Kidney (tissue), 14 donors: ENCODE measurements around the gene RAPGEF1. TPM values are rescaled to one million over a fixed set of nuclear protein-coding genes. Genes with fewer than 3 reads are reported as not detected.

Source experiments
- DNase-seq, 5 donors: peaks; one replicate each; pipeline ENCODE4 v3.0.0-alpha.2; 2013 to 2020
- FAIRE-seq: peaks from 2 replicates; lab custom pipeline; 2012; peaks lifted over from hg19 to GRCh38; lab: Jason Lieb, UNC
- H3K27ac ChIP-seq, 2 donors: one replicate each; pipeline ENCODE4 v1.7.0; 2013; ENCODE audit warnings: low read depth in 2 of 2, low read length in 2 of 2, inconsistent platforms in 1 of 2
- H3K27me3 ChIP-seq: one replicate; pipeline ENCODE4 v1.7.1; 2013; ENCODE audit warnings: low read length, inconsistent platforms; ENCODE audit not compliant: control insufficient read depth, insufficient read depth
- H3K36me3 ChIP-seq, 3 donors: one replicate each; pipeline versions ENCODE4 v1.7.0 to v1.7.1; 2013; ENCODE audit warnings: low read length in 3 of 3, control low read depth in 1 of 3, inconsistent platforms in 1 of 3; ENCODE audit not compliant: insufficient read depth in 3 of 3, control insufficient read depth in 2 of 3
- H3K4me1 ChIP-seq, 3 donors: one replicate each; pipeline versions ENCODE4 v1.7.0 to v1.7.1; 2013; ENCODE audit warnings: low read length in 3 of 3, inconsistent platforms in 1 of 3, low read depth in 1 of 3; ENCODE audit not compliant: control insufficient read depth in 2 of 3, insufficient read depth in 2 of 3
- H3K4me3 ChIP-seq, 3 donors: one replicate each; pipeline versions ENCODE4 v1.7.0 to v1.8.1; 2013; ENCODE audit warnings: low read length in 3 of 3, control low read depth in 1 of 3, inconsistent platforms in 1 of 3
- H3K9ac ChIP-seq, 3 donors: one replicate each; pipeline versions ENCODE4 v1.7.0 to v1.7.1; 2013; ENCODE audit warnings: low read length in 3 of 3, control low read depth in 1 of 3, inconsistent platforms in 1 of 3
- H3K9me3 ChIP-seq, 3 donors: one replicate each; pipeline versions ENCODE4 v1.7.0 to v1.7.1; 2013; ENCODE audit warnings: low read length in 3 of 3, control low read depth in 1 of 3, inconsistent platforms in 1 of 3; ENCODE audit not compliant: control insufficient read depth in 2 of 3, insufficient read depth in 1 of 3
- CTCF ChIP-seq: IDR thresholded peaks from 3 replicates; pipeline ENCODE4 v1.5.1; 2012; ENCODE audit warnings: mild to moderate bottlenecking, moderate library complexity, borderline replicate concordance; ENCODE audit not compliant: insufficient read depth; ENCODE audit errors: extremely low read depth
- intact Hi-C: fragments of 100-400 bp; cut with DNase I; formaldehyde crosslinking; loops from one replicate; pipeline ENCODE4 v1.11.1; 2022
- polyA plus RNA-seq: library from polyadenylated mRNA; stranded (reverse); fragments of 350-450 nt; fragmentation: Illumina TruSeq; extraction: RNeasy Lipid Tissue Mini Kit (QIAGEN cat#74804); gene quantifications from one replicate; pipeline ENCODE4 v1.2.3, GENCODE V29; 2014; ENCODE audit warnings: low read depth, low replicate concordance; ENCODE audit not compliant: insufficient read depth
- total RNA-seq: library from RNA; stranded (reverse); fragmentation: NEBNext Ultra II Directional; extraction: Animal tissue kit (Norgen Biotek cat#: 25700); gene quantifications from one replicate; pipeline ENCODE4 v1.2.1, GENCODE V29; 2021
- donor health status: control.
- donor health status: control.
- donor health status: control.
- donor health status: control.
- donor health status: control.
- donor health status: DM: yes; HTN: yes; CAD: no.
- donor health status: Normal renal cell carcinoma (clear cell type).

The RAPGEF1 gene
- total and polyA plus RNA-seq, 2 donors from 2014 or later, result 15.5 to 79.7 TPM

GRCh38 chr9:131530920-131531832, 208.7 kb downstream of the RAPGEF1 start, which contains the start of gene UCK1:
Gene UCK1, minus strand, starts transcription at chr9:131531263. Its CDS starts 89 bp downstream, at chr9:131531174.
- TF ChIP-seq CTCF, result no peak
- Histone ChIP-seq H3K9ac (peak within 1 kb of the TSS; percentile 27 to 82 (median 69)), H3K27me3 (no peaks in the 10 kb centered on the region), H3K4me1 (peaks cover 0 to 13% (median 7%) of the 10 kb centered on the region in 3 donors), H3K27ac (peak within 1 kb of the TSS in 1 of 2 donors; percentile 57), H3K36me3 (peaks cover 2 to 13% (median 3%) of the 10 kb centered on the region in 3 donors), H3K9me3 (no peaks in the 10 kb centered on the region), H3K4me3 (peak within 1 kb of the TSS; percentile 70 to 87 (median 81))
- peak; percentile 91 to 95 (median 92) for DNase-seq
- FAIRE-seq, result no peak
- intact Hi-C loops, result no loop called here

DNA sequence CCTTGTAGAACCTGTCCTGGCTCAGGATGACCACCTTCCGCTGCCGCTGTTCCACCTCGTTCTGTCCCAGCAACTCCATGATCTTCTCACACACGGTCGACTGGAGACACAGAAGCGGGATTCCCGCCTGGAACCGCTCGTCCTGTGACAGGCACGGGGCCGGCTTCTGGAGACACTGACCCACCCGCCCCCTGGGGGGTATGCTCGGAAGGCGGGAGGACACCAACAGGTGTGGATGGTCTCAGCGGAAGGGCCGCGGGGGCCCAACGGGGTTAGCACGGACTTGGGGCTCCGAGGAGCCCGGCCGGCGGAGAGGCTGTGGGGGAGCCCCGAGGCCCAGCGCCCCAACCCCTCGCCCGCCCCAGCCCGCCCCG, 209.3 kb downstream of the RAPGEF1 start:
- no peak overlapping the region for H3K27ac ChIP-seq
- DNase-seq (peak; percentile 57 to 87 (median 78)), FAIRE-seq (no peak)
- intact Hi-C loops, result no loop called here
- H3K36me3 ChIP-seq, result peaks cover 2 to 19% (median 7%) of the 10 kb centered on the region in 3 donors
- H3K4me1 ChIP-seq, result peaks cover 0 to 13% (median 7%) of the 10 kb centered on the region in 3 donors
- no peak for TF ChIP-seq CTCF
- no peaks in the 10 kb centered on the region for H3K9me3 ChIP-seq
- peak overlapping the region; percentile 27 to 82 (median 69) for H3K9ac ChIP-seq
- H3K4me3 ChIP-seq, result peak overlapping the region; percentile 70 to 87 (median 81)
- H3K27me3 ChIP-seq, result no peaks in the 10 kb centered on the region

GRCh38 chr9:131529597-131530545, 210.0 kb downstream of the RAPGEF1 start:
- peak overlapping the region; percentile 27 to 82 (median 69) for H3K9ac ChIP-seq
- peak overlapping the region; percentile 70 to 87 (median 81) for H3K4me3 ChIP-seq
- no peak for FAIRE-seq
- no peak for DNase-seq
- peaks cover 0 to 13% (median 7%) of the 10 kb centered on the region in 3 donors for H3K4me1 ChIP-seq
- no peak overlapping the region for H3K27ac ChIP-seq
- H3K27me3 ChIP-seq, result no peaks in the 10 kb centered on the region
- no peak for TF ChIP-seq CTCF
- intact Hi-C loops, result no loop called here
- peaks cover 2 to 21% (median 7%) of the 10 kb centered on the region in 3 donors for H3K36me3 ChIP-seq
- H3K9me3 ChIP-seq, result no peaks in the 10 kb centered on the region
